GM19328 (cell line): Measurements from ENCODE around the gene OR10H4.
"Not testable (repeated sequence)": the region's sequence is repeated elsewhere in the genome, so short reads cannot be mapped to it uniquely, and the experiment has no call there.

Experiments used
- ATAC-seq: cut with Tn5 transposase; IDR thresholded peaks from one replicate; pipeline ENCODE4 v1.9.1; 2021; ENCODE audit warnings: mild to moderate bottlenecking, moderate library complexity; ENCODE audit not compliant: unreplicated experiment

Gene OR10H4, protein sequence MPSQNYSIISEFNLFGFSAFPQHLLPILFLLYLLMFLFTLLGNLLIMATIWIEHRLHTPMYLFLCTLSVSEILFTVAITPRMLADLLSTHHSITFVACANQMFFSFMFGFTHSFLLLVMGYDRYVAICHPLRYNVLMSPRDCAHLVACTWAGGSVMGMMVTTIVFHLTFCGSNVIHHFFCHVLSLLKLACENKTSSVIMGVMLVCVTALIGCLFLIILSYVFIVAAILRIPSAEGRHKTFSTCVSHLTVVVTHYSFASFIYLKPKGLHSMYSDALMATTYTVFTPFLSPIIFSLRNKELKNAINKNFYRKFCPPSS

DNA sequence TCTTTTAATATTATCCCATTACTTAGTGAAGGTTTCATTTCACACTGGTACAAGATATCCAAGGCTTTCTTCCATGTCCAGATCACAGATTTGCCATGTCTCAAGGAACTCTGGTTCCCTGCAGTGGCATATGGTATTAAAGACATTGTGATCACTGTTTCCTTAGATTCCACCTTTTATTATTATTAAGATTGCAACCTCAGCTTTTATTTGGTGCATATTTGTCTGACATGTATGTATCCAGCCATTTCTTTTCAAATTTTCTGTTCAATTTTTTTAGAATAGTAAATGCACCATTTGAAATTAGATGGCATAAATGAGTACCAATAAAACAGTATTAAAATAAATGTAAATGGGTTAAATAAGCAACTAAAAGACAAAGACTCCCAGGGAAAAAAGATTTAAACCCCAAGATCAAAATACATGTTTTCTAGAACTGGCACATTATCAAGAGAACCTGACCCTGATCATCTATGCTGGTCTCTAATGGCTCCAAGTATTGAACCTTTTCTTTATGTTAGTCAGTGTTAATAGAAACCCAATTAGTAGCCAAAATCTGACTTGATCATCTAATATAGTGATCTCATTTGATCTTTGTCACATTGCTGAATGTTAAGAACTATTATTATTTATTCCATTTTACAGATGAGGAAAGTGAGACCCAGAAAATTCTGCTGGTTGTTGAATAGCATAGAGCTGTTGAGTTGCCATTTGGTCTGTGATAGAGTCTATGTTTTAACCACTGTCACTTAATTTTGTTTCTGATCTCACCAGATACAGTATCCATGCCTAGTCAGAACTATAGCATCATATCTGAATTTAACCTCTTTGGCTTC, at the start of gene OR10H4:
OR10H4 (plus strand) TSS at position 786 of the 836 bp plus-strand sequence; CDS start at position 786, 0 bp downstream.
- ATAC-seq: no peak

DNA sequence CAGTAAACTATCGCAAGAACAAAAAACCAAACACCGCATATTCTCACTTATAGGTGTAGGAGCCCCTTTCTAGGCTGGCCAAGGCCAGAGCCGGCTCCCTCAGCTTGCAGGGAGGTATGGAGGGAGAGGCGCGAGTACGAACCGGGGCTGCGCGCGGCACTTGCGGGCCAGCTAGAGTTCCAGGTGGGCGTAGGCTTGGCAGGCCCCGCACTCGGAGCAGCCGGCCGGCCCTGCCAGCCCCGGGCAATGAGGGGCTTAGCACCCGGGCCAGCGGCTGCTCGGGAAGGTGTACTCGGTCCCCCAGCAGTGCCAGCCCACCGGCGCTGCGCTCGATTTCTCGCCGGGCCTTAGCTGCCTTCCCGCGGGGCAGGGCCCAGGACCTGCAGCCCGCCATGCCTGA, 49.2 kb upstream of the OR10H4 start:
- not testable (repeated sequence) for ATAC-seq

DNA sequence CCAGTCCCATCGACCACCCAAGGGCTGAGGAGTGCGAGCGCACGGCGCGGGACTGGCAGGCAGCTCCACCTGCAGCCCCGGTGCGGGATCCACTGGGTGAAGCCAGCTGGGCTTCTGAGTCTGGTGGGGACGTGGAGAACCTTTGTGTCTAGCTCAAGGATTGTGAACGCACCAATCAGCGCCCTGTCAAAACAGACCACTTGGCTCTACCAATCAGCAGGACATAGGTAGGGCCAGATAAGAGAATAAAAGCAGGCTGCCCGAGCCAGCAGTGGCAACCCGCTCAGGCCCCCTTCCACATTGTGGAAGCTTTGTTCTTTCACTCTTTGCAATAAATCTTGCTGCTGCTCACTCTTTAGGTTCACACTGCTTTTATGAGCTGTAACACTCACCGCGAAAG, 48.8 kb upstream of the OR10H4 start:
- ATAC-seq: not testable (repeated sequence)

DNA sequence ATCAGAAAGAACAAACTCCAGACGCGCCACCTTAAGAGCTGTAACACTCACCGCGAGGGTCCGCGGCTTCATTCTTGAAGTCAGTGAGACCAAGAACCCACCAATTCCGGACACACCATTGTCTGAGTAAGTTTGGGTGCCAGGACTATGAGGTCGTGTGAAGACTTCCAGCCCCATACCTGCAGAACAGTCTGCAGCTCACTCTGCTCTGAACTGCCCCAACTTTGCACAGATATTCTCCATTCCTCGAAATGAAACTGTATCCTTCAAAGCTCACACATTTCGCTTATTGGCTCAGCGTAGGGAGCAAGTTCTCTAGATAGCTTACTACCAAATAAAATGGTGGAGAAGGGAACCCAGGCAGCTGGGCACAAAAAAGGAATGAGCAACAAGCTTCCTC, 48.3 kb upstream of the OR10H4 start:
- ATAC-seq: no peak

DNA sequence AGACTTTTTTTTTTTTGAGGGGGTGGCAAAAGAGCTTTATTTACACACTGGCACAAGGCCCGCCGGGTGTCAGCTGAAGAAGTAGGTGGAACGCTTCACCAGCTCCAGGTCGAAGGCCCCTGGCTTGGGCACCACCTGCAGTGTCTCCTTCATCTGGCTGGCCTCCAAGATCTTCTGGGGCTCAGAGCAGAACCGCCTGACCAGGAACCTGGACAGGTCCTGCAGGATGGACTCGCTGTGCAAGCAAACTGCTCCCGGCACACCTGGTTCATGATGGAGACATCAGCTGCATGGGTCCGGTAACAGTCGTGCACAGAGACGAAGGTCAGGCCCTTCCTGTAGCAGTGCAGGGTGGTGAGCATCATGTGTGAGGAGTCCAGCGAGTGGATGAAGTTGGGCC, 46.6 kb upstream of the OR10H4 start:
- ATAC-seq: no peak

DNA sequence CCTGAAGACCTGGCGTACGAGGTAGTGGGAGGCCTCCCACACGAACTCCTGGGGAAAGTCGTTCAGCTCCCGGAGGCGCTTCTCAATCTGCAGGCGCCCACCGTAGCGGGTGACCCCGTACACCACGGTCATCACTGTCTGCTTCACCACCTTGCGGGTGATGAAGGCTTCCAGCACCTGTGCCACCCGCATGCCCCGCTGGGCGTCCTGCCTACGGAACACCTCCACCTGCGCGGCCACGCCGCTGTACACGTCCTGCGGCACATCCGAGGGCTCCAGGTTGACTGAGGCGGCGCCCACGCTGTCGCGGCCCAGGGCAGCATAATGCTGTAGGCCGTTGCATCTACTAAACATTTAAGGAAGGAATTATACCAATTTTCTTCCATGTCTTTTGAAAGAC, 45.9 kb upstream of the OR10H4 start:
- not testable (repeated sequence) for ATAC-seq

DNA sequence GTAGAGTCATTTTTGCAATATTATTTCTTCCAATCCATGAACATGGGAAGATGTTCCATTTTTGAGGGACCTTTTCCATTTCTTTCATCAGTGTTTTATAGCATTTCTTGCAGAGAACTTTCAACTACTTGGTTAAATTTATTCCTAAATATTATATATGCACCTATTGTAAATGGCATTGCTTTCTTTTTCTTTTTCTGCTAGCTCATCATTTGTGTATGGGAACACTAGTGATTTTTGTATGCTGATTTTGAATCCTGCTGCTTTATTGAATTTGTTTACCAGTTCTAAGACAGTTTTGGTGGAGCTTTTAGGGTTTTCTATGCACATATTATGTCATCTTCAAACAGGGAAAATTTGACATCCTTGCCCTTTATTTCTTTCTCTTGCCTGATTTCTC, 43.8 kb upstream of the OR10H4 start:
- no peak for ATAC-seq

DNA sequence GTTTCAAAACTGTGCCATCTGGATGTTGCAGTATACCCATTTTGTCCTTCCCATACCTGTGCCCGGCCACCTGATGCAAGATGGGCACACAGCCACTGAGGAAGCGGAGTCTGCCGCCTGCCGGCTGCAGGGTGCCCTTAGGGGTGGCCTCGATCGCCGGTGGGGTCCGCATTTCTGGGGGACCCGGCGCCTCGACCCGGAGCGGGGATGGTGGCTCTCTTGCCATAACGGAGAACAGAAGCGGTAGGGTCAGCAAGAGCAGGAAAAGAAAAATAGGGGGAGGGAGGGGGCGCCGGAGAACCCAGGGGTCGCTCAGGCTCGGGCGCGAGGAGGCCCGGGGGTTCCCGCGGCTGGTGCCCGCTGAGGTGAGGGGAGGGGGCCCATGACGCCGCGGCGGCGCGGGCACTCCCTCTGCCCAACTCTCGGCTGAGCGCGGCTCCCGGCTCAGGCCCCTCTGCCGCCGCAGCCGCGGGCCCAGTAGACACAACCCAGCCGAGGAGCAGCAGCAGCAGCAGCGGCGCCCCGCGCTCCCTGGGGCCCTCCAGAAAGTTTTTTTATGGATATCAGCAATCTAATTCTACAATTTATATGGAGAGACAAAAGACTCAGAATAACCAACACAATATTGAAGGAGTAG, 37.1 kb upstream of the OR10H4 start:
- no peak for ATAC-seq

DNA sequence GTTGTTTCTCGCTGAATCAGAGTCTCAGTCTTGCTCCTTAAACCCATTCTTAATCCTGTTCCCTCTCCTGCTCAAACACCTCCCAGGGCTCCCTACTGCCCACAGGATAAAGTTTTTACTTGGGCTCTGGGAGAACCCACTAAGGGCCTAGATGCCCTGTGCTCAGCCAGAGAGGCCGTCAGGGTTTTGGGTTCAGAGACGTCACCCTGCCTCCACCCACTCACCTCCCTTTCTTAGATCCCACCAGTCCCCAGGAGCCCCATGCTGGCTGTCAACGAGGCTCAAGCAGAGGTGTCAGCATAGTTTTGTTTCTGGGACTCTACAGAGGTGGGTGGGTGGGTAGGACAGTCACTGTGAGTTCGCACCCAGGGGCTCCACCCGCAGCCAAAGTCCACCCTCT, 35.4 kb upstream of the OR10H4 start:
- ATAC-seq: no peak

DNA sequence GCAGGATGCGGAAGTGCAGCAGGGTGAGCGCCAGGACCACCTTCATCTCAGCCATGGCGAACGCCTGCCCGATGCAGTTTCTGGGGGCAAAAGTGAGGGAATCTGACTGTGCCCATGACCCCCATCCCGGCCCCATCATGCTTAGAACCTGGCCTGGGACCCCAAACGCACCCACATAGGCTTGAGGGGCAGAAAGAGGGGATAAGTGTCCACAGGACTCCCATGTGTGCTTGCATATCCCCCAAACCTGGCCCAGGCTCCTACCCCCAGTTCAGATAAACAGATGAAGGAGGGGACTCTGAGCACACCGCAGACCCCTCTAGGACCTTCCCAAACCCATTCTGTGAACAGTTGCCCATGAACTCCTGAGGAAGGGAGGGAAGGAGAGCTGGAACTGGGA, 35.0 kb upstream of the OR10H4 start:
- ATAC-seq: no peak

DNA sequence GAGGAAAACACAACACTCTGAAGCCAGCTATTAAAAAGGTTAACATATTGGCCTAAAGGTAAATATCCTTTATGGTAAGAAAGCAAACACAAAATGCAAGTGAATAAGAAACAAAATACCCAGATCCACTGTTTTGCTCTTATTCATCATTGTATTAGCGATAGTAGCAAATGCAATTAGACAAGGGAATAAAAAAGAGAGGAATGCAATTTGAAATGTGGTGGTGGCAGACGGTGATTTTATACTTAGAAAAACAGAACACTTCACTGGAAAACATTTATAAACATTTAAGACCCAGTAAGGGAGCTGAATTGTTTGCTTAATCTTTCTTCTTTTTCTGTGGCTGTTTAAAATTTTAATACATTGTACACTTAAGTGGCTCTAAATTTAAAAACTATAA, 33.7 kb upstream of the OR10H4 start:
- ATAC-seq: no peak

DNA sequence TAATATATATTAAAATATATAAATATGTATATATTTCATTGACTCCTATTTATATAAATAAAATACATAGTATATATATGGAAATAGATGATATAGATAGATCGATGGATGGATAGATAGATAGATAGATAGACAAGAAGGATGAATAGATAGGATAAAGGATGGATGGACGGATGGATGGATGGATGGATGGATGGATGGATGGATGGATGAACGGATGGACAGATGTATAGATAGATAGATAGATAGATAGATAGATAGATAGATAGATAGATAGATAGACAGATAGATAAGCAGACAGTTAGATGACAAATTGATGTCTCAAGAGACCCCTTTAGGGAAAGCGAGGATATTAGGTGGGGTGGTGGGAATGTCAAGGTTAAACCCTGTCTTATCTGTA, 29.6 kb upstream of the OR10H4 start:
- no peak for ATAC-seq

DNA sequence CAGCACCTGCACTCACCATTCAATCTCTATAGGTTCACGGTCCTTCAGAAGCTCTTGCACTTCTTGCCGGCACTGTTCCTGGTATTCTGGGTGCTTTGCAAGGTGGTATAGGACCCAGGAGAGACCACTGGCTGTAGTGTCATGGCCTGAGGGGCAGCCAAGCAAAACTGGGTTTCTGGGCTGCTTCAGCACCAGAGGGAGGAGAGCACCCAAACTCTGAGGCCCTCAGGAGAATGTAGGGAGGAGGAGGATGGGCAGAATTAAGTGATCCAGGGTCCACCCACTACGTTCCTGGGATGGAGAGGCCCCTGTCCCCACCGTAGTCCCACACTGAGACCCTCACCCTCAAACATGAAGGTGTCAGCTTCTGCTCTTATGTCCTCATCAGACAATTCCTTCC, 26.8 kb upstream of the OR10H4 start:
- no peak for ATAC-seq

DNA sequence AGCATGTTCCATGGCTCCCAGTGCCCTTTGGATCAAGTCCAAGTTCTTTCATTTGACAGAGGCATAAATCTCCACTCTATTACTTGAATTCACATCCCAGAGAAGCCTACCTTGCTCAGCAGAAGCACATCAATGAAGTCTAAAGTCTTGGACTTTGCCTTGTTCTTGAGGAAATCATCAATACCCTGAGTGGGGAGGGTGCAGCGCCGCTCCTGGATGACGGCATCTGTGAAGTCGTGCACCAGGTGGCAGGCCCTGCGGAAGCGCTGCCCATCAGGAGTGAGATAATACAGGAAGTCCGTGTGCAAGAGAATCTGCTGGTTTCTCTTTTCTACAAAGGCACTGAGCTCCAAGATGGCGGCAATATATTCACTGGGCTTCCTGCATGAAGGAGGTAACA, 25.1 kb upstream of the OR10H4 start:
- no peak for ATAC-seq

DNA sequence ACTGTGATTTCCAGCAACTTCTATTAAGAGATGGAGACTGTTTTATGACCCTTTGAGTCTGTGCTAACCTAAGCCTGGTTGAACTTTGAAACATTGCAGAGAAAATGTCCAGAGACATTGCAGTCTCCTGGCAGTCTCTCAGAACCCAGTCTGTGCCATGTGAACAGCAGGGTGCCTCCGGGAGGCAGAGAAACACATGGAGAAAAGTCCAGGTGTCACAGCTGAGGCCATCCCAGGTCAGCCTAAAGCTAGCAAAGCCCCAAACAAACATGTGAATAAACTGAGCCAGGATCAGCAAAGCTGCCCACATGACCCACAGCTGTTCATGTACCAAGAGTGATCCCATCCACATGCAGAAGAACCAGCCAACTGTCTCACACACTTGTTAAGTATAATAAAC, 22.3 kb upstream of the OR10H4 start:
- no peak for ATAC-seq

DNA sequence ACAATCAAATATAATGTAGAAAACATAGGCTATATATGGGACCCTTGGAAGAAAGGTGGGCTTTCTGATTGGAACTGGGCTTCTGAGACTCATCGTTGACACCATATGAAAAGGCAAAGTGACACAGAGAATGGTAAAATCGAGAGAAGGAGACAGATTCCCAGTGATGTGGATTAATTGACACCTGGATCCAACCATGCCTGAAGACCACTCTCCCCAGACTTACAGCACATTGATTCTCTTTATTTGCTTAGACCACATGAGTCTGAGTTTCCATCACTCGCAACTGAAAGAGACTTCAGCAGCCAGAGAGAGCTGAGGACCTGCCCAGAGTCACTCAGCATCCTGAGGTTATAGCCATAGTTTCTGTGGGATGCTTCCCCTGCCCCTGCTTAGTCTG, 20.5 kb upstream of the OR10H4 start:
- no peak for ATAC-seq

DNA sequence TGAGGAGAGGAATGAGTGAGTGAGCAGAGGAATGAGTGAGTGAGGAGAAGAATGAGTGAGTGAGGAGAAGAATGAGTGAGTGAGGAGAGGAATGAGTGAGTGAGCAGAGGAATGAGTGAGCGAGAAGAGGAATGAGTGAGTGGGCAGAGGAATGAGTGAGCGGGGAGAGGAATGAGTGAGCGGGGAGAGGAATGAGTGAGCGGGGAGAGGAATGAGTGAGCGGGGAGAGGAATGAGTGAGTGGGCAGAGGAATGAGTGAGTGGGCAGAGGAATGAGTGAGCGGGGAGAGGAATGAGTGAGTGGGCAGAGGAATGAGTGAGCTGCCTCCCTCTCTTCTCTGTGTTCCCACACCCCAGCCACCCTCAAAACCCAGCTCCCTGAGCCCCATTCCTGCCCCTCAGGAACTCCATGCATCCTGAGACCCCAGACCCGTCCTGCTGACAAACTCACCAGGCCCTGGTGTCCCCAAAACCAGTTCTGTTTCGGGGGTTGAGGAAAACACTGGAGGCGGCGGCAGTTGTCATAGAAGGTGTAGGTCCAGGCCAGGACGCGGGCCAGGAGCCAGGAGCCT, 15.0 kb upstream of the OR10H4 start:
- not testable (repeated sequence) for ATAC-seq

DNA sequence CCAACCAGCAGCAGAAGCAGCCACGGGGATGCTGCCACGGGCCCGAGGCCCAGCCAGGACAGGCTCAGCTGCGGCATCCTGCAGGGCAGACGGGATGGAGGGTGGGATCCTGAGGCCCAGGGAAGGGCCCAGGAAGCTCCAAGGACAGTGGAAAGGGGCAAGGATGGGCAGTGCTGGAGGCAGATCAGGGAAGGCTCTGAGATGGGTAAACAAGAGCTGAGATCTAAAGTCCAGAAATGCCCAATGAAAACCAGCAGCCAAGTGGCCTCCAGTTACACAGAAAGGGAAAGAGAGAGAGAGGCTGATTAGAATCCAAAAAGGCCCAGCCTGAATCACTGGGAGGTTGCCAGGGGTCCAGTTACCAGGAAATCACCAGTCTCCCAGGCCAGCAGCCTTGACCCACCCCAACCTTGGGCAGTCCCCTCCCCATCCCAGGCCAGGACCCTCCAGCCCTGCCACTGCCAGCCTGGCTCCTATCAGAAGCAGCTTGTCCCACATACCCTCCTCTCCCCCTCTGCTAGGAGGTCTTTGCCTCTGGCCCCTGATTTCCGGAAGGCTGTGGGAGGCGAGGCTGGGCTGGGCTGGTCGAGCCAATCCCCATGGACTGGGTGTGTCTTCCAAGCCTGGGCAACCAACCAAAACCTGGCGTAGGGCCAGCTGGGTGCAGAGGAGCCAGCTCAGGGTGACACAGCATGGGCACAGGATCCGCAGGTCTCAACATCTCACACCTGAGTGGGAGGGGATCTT, 14.3 kb upstream of the OR10H4 start, which contains the start of gene CYP4F11:
CYP4F11 (minus strand) TSS at position 198 of the 747 bp plus-strand sequence; CDS start at position 77, 121 bp downstream.
- ATAC-seq: no peak

DNA sequence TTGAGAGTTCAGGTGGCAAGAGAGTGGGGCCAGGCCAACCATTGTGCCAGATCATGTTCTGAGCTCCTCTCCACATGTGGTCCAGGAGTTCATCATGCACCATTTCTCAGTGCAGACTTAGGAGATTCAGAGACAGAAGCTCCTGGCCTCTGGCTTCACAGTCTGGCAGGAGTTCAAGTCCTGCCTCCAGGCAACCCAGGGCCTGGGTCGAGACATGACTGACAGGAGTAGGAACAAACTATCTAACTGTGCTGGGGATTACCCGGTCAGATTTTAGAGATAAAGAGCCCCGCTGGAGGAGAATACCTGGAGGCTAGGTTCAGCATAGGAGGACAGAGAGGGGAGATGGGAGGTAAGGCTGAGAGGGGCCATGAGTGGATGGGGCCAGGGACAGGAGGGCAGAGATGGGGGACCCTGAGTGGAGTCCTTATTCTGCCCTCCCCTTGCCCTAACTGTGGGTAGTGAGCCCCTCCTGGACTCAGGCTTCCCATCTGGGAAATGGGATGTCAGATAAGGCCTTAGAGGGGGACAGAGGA, 13.6 kb upstream of the OR10H4 start:
- no peak for ATAC-seq

DNA sequence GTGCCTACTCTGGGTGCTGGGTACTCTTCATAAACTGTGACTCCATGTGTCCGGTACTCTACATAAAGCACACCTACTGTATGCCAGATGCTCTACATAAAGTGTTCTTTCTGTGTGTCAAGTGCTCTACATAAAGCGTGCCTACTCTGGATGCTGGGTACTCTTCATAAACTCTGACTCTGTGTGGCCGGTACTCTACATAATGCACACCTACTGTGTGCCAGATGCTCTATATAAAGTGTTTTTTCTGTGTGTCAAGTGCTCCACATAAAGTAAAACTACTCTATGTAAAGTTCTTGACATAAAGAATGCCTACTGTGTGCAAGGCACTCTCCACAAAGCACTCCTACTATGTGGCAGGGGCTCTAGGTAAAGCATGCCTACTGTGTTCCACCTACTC, 12.6 kb upstream of the OR10H4 start:
- no peak for ATAC-seq
